GM10847 (cell line): ENCODE measurements around the gene PPIP5K1.
"Not testable (repeated sequence)": the region's sequence is repeated elsewhere in the genome, so short reads cannot be mapped to it uniquely, and the experiment has no call there.

Experiments used
- POLR2A ChIP-seq: IDR thresholded peaks from 2 replicates; pipeline ENCODE4 v1.6.1; 2011; ENCODE audit not compliant: insufficient read length; ENCODE audit errors: extremely low read depth

The PPIP5K1 gene

GRCh38 chr15:43589778-43590466 is at the start of gene PPIP5K1:
Gene PPIP5K1 (minus strand): TSS chr15:43590208. CDS start chr15:43584504, 5,704 bp downstream.
- TF ChIP-seq POLR2A: not testable (repeated sequence)

DNA sequence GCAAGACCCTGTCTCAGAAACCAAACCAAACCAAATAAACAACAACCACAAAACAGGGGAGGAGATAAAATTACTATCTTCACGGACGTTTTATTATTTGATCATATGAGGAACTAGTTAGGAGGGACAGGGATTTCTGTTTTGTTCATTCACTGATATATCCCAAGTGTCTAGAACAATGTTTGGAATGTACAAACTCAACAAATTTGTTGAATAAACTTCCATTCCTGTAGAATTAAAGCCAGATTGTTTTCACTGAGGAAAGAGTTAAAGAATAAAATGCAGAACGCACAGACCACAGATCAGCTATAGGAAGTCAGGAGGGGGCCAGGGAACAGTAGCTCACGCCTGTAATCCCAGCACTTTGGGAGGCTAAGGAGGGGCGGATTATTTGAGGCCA is 35.1 kb upstream of the PPIP5K1 start:
- no peak for TF ChIP-seq POLR2A

- TF ChIP-seq POLR2A: not testable (repeated sequence)
Measured at GRCh38 chr15:43618700-43619099, 28.7 kb upstream of the PPIP5K1 start, which contains the start of gene STRC. Gene STRC (minus strand): TSS chr15:43618800. CDS start chr15:43618722, 78 bp downstream.

- TF ChIP-seq POLR2A: not testable (repeated sequence)
Measured at GRCh38 chr15:43593328-43594190, 3.6 kb upstream of the PPIP5K1 start, which contains the start of gene CKMT1B. Gene CKMT1B (plus strand): TSS chr15:43594027. CDS start chr15:43594219, 192 bp downstream.

GRCh38 chr15:43552986-43553385 is 37.0 kb downstream of the PPIP5K1 start:
- no peak for TF ChIP-seq POLR2A

DNA sequence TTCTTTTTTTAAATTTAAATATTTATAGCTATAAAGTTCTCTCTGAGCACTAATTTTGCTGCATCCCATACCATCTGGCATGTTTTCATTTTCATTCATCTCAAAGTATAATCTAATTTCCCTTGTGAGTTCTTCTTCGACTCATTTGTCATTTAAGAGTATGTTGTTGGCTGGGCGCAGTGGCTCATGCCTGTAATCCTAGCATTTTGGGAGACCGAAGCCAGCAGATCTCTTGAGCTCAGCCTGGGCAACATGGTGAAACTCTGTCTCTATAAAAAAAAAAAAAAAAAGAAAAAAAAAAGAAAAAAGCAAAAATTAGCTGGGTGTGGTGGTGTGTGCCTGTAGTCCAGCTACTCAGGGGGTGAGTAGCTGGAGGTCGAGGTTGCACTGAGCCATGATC is 37.8 kb downstream of the PPIP5K1 start:
- TF ChIP-seq POLR2A: no peak

DNA sequence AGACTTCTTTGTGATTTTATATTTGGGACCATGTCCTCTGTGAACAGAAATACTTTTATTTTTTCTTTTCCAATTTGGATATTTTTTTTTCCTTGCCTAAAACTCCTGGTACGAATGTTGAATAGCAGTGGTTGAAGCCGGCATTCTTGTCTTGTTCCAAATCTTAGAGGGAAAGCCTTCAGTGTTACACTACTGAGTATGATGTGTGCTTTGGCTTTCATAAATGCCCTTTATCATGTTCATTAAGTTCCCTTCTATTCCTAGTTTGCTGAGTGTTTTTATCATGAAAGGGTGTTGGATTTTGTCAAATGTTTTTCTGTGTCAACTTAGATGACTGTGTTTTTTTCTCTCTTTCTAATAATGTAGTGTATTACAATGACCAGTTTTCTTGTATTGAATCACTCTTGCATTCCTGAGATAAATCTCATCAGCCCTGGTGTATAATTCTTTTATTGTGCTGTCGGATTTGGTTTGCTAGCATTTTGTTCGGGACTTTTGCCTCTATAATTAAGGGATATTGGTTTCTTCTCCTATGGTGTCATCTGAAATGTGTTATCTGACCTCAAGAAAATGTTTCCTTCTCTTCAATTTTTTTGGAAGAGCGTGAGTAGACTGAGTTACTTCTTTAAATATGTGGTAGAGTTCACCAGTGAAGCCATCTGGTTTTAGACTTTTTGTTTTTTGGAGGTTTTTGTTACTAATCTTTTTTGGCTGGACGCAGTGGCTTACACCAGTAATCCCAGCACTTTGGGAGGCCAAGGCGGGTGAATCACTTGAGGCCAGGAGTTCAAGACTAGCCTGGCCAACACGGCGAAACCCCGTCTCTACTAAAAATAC is 39.3 kb downstream of the PPIP5K1 start:
- no peak for TF ChIP-seq POLR2A

DNA sequence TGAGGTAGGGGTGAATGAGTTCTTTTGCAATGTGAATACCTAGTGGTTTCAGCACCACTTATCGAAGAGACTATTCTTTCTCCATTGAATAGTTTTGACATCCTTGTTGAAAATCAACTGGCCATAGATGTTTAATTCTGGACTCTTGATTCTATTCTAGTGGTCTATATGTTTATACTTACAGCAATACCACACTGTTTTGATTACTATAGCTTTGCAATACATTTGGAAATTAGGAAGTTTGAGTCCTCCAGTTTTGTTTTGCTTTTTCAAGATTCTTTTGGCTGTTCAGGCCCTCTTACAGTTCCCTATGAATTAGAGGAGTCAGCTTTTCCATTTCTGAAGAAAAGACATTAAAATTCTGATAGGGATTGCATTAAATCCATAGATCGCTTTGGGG is 42.5 kb downstream of the PPIP5K1 start:
- no peak for TF ChIP-seq POLR2A

GRCh38 chr15:43545426-43545825 is 44.6 kb downstream of the PPIP5K1 start:
- no peak for TF ChIP-seq POLR2A

DNA sequence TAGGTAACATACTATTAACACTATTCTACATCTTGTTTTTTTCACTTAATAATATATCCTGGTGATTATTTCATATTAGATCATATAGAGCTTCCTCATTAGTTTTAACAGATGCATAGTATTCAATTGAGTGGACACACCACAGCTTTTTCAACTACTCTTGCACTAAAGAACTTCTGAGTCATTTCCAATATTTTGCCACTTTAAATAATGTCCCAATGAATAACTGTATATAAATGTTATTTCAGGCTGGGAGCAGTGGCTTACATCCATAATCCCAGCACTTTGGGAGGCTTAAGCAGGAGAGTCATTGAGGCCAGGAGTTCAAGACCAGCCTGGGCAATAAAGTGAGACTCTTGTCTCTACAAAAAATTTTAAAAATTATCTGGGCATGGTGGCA is 45.7 kb downstream of the PPIP5K1 start:
- no peak for TF ChIP-seq POLR2A

DNA sequence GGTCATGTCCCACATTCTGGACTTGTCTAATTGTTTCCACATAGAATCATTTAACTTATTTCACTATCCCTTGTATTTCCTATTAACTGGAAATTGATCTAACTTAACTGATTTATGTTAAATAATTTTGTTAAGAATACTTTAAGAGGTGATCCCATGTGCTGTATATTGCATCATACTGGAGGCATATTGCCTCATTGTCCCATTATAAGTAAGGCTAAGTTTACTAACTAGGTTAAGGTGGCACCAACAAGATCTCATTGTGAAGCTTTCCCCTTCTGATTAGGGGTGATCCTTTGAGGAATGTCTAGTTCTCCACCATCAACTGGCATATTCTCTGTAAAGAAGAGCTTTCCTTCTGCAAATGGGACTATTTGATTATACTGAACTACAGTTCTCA is 48.2 kb downstream of the PPIP5K1 start:
- no peak for TF ChIP-seq POLR2A

DNA sequence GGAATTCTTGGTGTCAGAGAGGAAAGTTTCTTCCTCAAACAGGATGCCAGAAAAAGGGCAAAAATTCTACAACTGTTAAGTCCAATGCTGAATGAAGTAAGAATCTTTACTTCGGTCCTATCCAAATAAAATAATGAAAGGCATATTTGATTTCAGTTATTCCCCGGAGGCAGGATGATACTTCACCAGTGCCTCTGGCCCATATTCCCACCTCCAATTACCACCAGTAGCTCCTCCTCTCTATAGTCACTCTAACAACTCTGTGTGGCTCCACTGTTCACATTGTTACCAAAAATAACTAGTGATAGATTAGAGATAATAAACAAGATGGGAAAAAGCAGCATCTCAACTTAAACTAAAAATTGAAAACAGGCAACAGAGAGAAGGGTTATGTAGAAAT is 51.9 kb downstream of the PPIP5K1 start:
- TF ChIP-seq POLR2A: no peak

GRCh38 chr15:43534897-43535296 is 55.1 kb downstream of the PPIP5K1 start:
- no peak for TF ChIP-seq POLR2A

- no peak for TF ChIP-seq POLR2A
Measured at GRCh38 chr15:43531018-43531670, 58.9 kb downstream of the PPIP5K1 start.
